ENCODE measurements around the gene MSI1. TPM values are rescaled to one million over a fixed set of nuclear protein-coding genes. Genes with fewer than 3 reads are reported as not detected.

MSI1 gene
- total RNA-seq, 1 experiment from 2014 or later, result 26.0 TPM

DNA sequence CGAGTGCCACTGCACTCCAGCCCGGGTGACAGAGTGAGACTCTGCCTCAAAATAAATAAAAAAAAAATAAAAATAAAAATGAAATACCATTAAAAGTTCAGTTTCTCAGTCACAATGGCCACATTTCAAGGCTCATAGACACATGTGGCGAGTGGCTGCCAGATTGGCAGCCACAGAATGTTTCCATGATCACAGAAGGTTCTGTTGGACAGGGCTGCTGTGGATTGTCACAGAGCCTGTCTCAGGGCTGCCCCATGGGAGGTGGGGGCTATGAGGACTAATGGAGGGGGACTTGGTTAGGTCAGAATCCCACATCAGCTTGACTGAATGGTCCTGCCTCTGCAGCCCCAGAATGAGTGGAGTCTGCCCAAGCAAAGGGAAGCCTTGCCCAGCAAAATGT, 37.6 kb downstream of the MSI1 start:
- ChIA-PET POLR2A (no interaction called here), CTCF (no interaction called here), RAD21 (ENCODE audit: low non-redundant PET in 1 of 2, low total read pairs in 2 of 2, uncharacterized antibody in 2 of 2, unreplicated experiment in 2 of 2) (no interaction called here)
- DNase-seq (ENCODE audit: low read depth, low spot score) (no peak), ATAC-seq (no peak)
- H3K27me3 ChIP-seq (ENCODE audit: insufficient read depth, low read length), result no peaks in the 10 kb centered on the region
- H3K4me1 ChIP-seq (ENCODE audit: control insufficient read depth in 1 of 2, insufficient read depth in 2 of 2, low read length in 2 of 2), result no peaks in the 10 kb centered on the region
- no peaks in the 10 kb centered on the region for H4K20me1 ChIP-seq (ENCODE audit: insufficient read depth)
- TF ChIP-seq SRF (IDR thresholded peaks at IDR 0.05; ENCODE audit: low read depth) (no peak), POLR2AphosphoS5 (IDR thresholded peaks at IDR 0.05; ENCODE audit: low read depth, low read length) (no peak), SIN3A (IDR thresholded peaks at IDR 0.05; ENCODE audit: low read depth) (no peak), CBX3 (IDR thresholded peaks at IDR 0.05; ENCODE audit: low read depth) (no peak), CEBPB (IDR thresholded peaks at IDR 0.05; ENCODE audit: low read depth) (no peak), TCF7L2 (IDR thresholded peaks at IDR 0.05; ENCODE audit: borderline replicate concordance, extremely low read depth, insufficient read depth, insufficient read length) (no peak), POLR2A (IDR thresholded peaks at IDR 0.05; ENCODE audit: borderline replicate concordance, extremely low read depth, insufficient read depth, insufficient read length) (no peak), SP1 (IDR thresholded peaks at IDR 0.05; ENCODE audit: low read depth) (no peak), EGR1 (IDR thresholded peaks at IDR 0.05; ENCODE audit: low read depth) (no peak), ZFX (IDR thresholded peaks at IDR 0.05) (no peak), ZNF274 (IDR thresholded peaks at IDR 0.05; ENCODE audit: low read depth, low read length) (no peak), EZH2phosphoT487 (IDR thresholded peaks at IDR 0.05; ENCODE audit: borderline replicate concordance) (no peak), RAD21 (IDR thresholded peaks at IDR 0.05; ENCODE audit: low read depth) (no peak)
- TF ChIP-seq, protein P1, sequence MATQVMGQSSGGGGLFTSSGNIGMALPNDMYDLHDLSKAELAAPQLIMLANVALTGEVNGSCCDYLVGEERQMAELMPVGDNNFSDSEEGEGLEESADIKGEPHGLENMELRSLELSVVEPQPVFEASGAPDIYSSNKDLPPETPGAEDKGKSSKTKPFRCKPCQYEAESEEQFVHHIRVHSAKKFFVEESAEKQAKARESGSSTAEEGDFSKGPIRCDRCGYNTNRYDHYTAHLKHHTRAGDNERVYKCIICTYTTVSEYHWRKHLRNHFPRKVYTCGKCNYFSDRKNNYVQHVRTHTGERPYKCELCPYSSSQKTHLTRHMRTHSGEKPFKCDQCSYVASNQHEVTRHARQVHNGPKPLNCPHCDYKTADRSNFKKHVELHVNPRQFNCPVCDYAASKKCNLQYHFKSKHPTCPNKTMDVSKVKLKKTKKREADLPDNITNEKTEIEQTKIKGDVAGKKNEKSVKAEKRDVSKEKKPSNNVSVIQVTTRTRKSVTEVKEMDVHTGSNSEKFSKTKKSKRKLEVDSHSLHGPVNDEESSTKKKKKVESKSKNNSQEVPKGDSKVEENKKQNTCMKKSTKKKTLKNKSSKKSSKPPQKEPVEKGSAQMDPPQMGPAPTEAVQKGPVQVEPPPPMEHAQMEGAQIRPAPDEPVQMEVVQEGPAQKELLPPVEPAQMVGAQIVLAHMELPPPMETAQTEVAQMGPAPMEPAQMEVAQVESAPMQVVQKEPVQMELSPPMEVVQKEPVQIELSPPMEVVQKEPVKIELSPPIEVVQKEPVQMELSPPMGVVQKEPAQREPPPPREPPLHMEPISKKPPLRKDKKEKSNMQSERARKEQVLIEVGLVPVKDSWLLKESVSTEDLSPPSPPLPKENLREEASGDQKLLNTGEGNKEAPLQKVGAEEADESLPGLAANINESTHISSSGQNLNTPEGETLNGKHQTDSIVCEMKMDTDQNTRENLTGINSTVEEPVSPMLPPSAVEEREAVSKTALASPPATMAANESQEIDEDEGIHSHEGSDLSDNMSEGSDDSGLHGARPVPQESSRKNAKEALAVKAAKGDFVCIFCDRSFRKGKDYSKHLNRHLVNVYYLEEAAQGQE (IDR thresholded peaks at IDR 0.05; ENCODE audit: low read depth), result no peak
- TF ChIP-seq, protein P2, sequence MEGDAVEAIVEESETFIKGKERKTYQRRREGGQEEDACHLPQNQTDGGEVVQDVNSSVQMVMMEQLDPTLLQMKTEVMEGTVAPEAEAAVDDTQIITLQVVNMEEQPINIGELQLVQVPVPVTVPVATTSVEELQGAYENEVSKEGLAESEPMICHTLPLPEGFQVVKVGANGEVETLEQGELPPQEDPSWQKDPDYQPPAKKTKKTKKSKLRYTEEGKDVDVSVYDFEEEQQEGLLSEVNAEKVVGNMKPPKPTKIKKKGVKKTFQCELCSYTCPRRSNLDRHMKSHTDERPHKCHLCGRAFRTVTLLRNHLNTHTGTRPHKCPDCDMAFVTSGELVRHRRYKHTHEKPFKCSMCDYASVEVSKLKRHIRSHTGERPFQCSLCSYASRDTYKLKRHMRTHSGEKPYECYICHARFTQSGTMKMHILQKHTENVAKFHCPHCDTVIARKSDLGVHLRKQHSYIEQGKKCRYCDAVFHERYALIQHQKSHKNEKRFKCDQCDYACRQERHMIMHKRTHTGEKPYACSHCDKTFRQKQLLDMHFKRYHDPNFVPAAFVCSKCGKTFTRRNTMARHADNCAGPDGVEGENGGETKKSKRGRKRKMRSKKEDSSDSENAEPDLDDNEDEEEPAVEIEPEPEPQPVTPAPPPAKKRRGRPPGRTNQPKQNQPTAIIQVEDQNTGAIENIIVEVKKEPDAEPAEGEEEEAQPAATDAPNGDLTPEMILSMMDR (IDR thresholded peaks at IDR 0.05 in 2 of 3, conservative IDR thresholded peaks at IDR 0.05 in 1 of 3; ENCODE audit: borderline replicate concordance in 1 of 3, insufficient read depth in 1 of 3, low read depth in 2 of 3, low read length in 2 of 3), result no peak
- H3K79me2 ChIP-seq (ENCODE audit: insufficient read depth, low read length), result no peaks in the 10 kb centered on the region
- no peak overlapping the region for H3K4me2 ChIP-seq (ENCODE audit: low read length)
- H3K27ac ChIP-seq (ENCODE audit: low read depth, low read length), result no peak overlapping the region
- H3K9ac ChIP-seq (ENCODE audit: low read length), result no peak overlapping the region
- BruUV-seq (replicated peaks), result no TSS peak
- no peak overlapping the region for H2AFZ ChIP-seq (ENCODE audit: low read depth, low read length, poor library complexity, severe bottlenecking)
- no peaks in the 10 kb centered on the region for H3K9me2 ChIP-seq (ENCODE audit: insufficient read depth)
- no peaks in the 10 kb centered on the region for H3K36me3 ChIP-seq (ENCODE audit: control insufficient read depth in 1 of 2, insufficient read depth in 2 of 2, low read length in 2 of 2)
- H3K9me3 ChIP-seq (ENCODE audit: control insufficient read depth in 1 of 2, insufficient read depth in 1 of 2, low read depth in 1 of 2, low read length in 2 of 2), result no peaks in the 10 kb centered on the region
- intact Hi-C loops (cut with micrococcal nuclease), result loop anchor here (10.0 kb wide), 1 partner anchor 383 kb away; the partner anchor contains the start of gene UNC119B
- H3K4me3 ChIP-seq (replicated peaks in 1 of 2; ENCODE audit: low read depth in 1 of 2, low read length in 2 of 2), result no peak overlapping the region
